GM10248 (cell line): ENCODE measurements around the gene ATP5ME.

Source experiments
- CTCF ChIA-PET: fragments of 300-600 bp; sonication (Branson Sonifier 250); formaldehyde crosslinking; extraction: SDS; loops from one replicate; lab custom pipeline; 2021; ENCODE audit warnings: antibody characterized with exemption; lab: Yijun Ruan, JAX
- POLR2A ChIA-PET: fragments of 350-650 bp; sonication (Branson Sonifier 250); formaldehyde crosslinking; extraction: SDS; loops from one replicate; lab custom pipeline; 2020; ENCODE audit warnings: antibody characterized with exemption; lab: Yijun Ruan, JAX
- DNase-seq: peaks from one replicate; pipeline ENCODE4 v3.0.0; 2012; ENCODE audit errors: extremely low spot score
- CTCF ChIP-seq: IDR thresholded peaks from 2 replicates; pipeline ENCODE4 v1.5.1; 2012; ENCODE audit warnings: mild to moderate bottlenecking, low read depth; ENCODE audit errors: extremely low read depth, missing control alignments, control extremely low read depth

ATP5ME gene

GRCh38 chr4:687971-688853 is 14.1 kb upstream of the ATP5ME start:
- POLR2A ChIA-PET = no interaction called here
- TF ChIP-seq CTCF = no peak
- no peak for DNase-seq
- CTCF ChIA-PET = interaction anchor here (2.0 kb wide), 1 partner anchor 13 kb away, joined by 14 read pairs; the partner anchor contains the start of genes ATP5ME and MYL5

GRCh38 chr4:687048-687970 is 13.2 kb upstream of the ATP5ME start:
- DNase-seq = no peak
- ChIA-PET CTCF (interaction anchor here (1.2 to 2.0 kb wide), 2 partner anchors 9 to 12 kb away, joined by 3 to 14 read pairs; partner anchors contain the start of genes ATP5ME and MYL5), POLR2A (no interaction called here)
- no peak for TF ChIP-seq CTCF

GRCh38 chr4:686413-687040 is 12.5 kb upstream of the ATP5ME start:
- CTCF ChIA-PET = interaction anchor here (1.2 to 3.1 kb wide), 3 partner anchors 8 to 12 kb away, joined by 3 to 15 read pairs (median 14); partner anchors contain the start of genes ATP5ME and MYL5
- POLR2A ChIA-PET = no interaction called here

GRCh38 chr4:685679-686412 is 11.8 kb upstream of the ATP5ME start:
- no peak for DNase-seq
- POLR2A ChIA-PET = no interaction called here
- CTCF ChIA-PET = interaction anchor here (2.8 to 3.1 kb wide), 2 partner anchors 11 to 15 kb away, joined by 13 to 15 read pairs; partner anchors contain the start of genes ATP5ME and MYL5
- TF ChIP-seq CTCF = no peak

More at GRCh38 chr4:686413-687040, 12.5 kb upstream of the ATP5ME start:
- TF ChIP-seq CTCF = no peak
- no peak for DNase-seq

- TF ChIP-seq CTCF = no peak
- ChIA-PET CTCF (interaction anchor here (1.3 to 3.1 kb wide), 3 partner anchors 9 to 16 kb away, joined by 4 to 15 read pairs (median 13); partner anchors contain the start of genes ATP5ME and MYL5), POLR2A (no interaction called here)
- DNase-seq = no peak
Observed at GRCh38 chr4:684623-685327, 10.7 kb upstream of the ATP5ME start.
